Measurements from ENCODE around the gene VSIG10.

VSIG10 gene

GRCh38 chr12:118145798-118146156 is 42.0 kb upstream of the VSIG10 start:
- H3K4me3 ChIP-seq (IDR thresholded peaks at IDR 0.05; ENCODE audit: insufficient read depth, low read depth, low read length) = no peak overlapping the region
- H3K79me2 ChIP-seq (ENCODE audit: insufficient read depth, low read depth) = no peaks in the 10 kb centered on the region
- H3K36me3 ChIP-seq (ENCODE audit: insufficient read depth) = no peaks in the 10 kb centered on the region
- H4K20me1 ChIP-seq (ENCODE audit: insufficient read depth) = no peaks in the 10 kb centered on the region
- TF ChIP-seq CTCF (conservative IDR thresholded peaks at IDR 0.05; ENCODE audit: low read depth, low read length) = no peak
- H3K4me1 ChIP-seq (ENCODE audit: low read depth, poor library complexity, severe bottlenecking) = no peaks in the 10 kb centered on the region
- H3K27me3 ChIP-seq (ENCODE audit: insufficient read depth, low read depth) = no peaks in the 10 kb centered on the region
- no peak overlapping the region for H3K27ac ChIP-seq
- no peak overlapping the region for H3K4me2 ChIP-seq
- H3K9ac ChIP-seq = no peak overlapping the region
- no peak overlapping the region for H2AFZ ChIP-seq (ENCODE audit: low read depth)

GRCh38 chr12:118145113-118145797 is 41.4 kb upstream of the VSIG10 start:
- TF ChIP-seq CTCF (conservative IDR thresholded peaks at IDR 0.05; ENCODE audit: low read depth, low read length) = no peak
- H3K36me3 ChIP-seq (ENCODE audit: insufficient read depth) = no peaks in the 10 kb centered on the region
- H3K27me3 ChIP-seq (ENCODE audit: insufficient read depth, low read depth) = no peaks in the 10 kb centered on the region
- H3K79me2 ChIP-seq (ENCODE audit: insufficient read depth, low read depth) = no peaks in the 10 kb centered on the region
- no peak overlapping the region for H3K9ac ChIP-seq
- H3K27ac ChIP-seq = no peak overlapping the region
- no peak overlapping the region for H3K4me2 ChIP-seq
- no peak overlapping the region for H3K4me3 ChIP-seq (IDR thresholded peaks at IDR 0.05; ENCODE audit: insufficient read depth, low read depth, low read length)
- no peaks in the 10 kb centered on the region for H4K20me1 ChIP-seq (ENCODE audit: insufficient read depth)
- no peaks in the 10 kb centered on the region for H3K4me1 ChIP-seq (ENCODE audit: low read depth, poor library complexity, severe bottlenecking)
- no peak overlapping the region for H2AFZ ChIP-seq (ENCODE audit: low read depth)

- Histone ChIP-seq H3K79me2 (ENCODE audit: insufficient read depth, low read depth) (no peaks in the 10 kb centered on the region), H2AFZ (ENCODE audit: low read depth) (no peak overlapping the region), H3K9ac (no peak overlapping the region), H3K36me3 (ENCODE audit: insufficient read depth) (no peaks in the 10 kb centered on the region; the same call in 1 of the 2 replicates), H3K4me2 (no peak overlapping the region), H3K27ac (no peak overlapping the region), H3K4me1 (ENCODE audit: low read depth, poor library complexity, severe bottlenecking) (no peaks in the 10 kb centered on the region), H4K20me1 (ENCODE audit: insufficient read depth) (no peaks in the 10 kb centered on the region), H3K27me3 (ENCODE audit: insufficient read depth, low read depth) (no peaks in the 10 kb centered on the region), H3K4me3 (IDR thresholded peaks at IDR 0.05; ENCODE audit: insufficient read depth, low read depth, low read length) (no peak overlapping the region)
- TF ChIP-seq CTCF (conservative IDR thresholded peaks at IDR 0.05; ENCODE audit: low read depth, low read length) = no peak
Measured at GRCh38 chr12:118144499-118144898, 40.7 kb upstream of the VSIG10 start.

GRCh38 chr12:118140825-118141224 is 37.0 kb upstream of the VSIG10 start:
- Histone ChIP-seq H3K27me3 (ENCODE audit: insufficient read depth, low read depth) (no peaks in the 10 kb centered on the region), H3K4me2 (no peak overlapping the region), H3K36me3 (ENCODE audit: insufficient read depth) (no peaks in the 10 kb centered on the region; the same call in 1 of the 2 replicates), H2AFZ (ENCODE audit: low read depth) (no peak overlapping the region), H3K4me3 (IDR thresholded peaks at IDR 0.05; ENCODE audit: insufficient read depth, low read depth, low read length) (no peak overlapping the region), H3K4me1 (ENCODE audit: low read depth, poor library complexity, severe bottlenecking) (peaks cover 6% of the 10 kb centered on the region), H3K27ac (no peak overlapping the region), H3K79me2 (ENCODE audit: insufficient read depth, low read depth) (peaks cover 20% of the 10 kb centered on the region), H4K20me1 (ENCODE audit: insufficient read depth) (no peaks in the 10 kb centered on the region), H3K9ac (no peak overlapping the region)
- no peak for TF ChIP-seq CTCF (conservative IDR thresholded peaks at IDR 0.05; ENCODE audit: low read depth, low read length)

All from KMS-11 (cell line).